ENCODE data around the gene FAM168A. TPM values are rescaled to one million over a fixed set of nuclear protein-coding genes. Genes with fewer than 3 reads are reported as not detected.

Gene FAM168A
- polyA plus RNA-seq, 1 donor (not counting 4 experiments of a cell fraction or from before 2014, with no cell fraction given) = 11.8 TPM

GRCh38 chr11:73506038-73506437 is 91.9 kb downstream of the FAM168A start:
- no peak overlapping the region for H2AFZ ChIP-seq (ENCODE audit: control insufficient read depth, low read length)
- H3K9me3 ChIP-seq (ENCODE audit: control insufficient read depth, low read depth, low read length) = no peaks in the 10 kb centered on the region
- no peaks in the 10 kb centered on the region for H3K4me1 ChIP-seq (ENCODE audit: control insufficient read depth, extremely low read depth, insufficient read depth, low read length)
- H4K20me1 ChIP-seq (ENCODE audit: control insufficient read depth, extremely low read depth, insufficient read depth, low read length) = no peaks in the 10 kb centered on the region
- dilution Hi-C loops (cut with MboI; ENCODE audit: extremely low pct_ligation_motif_present, low sequenced_read_pairs) = no loop called here
- H3K4me2 ChIP-seq (ENCODE audit: control insufficient read depth, extremely low read depth, insufficient read depth, low read depth, low read length) = no peak overlapping the region
- DNase-seq (ENCODE audit: low read depth, low spot score) (no peak), FAIRE-seq (no peak)
- TF ChIP-seq CTCF (optimal IDR thresholded peaks at IDR 0.05 in 1 of 3, IDR thresholded peaks at IDR 0.05 in 1 of 3, conservative IDR thresholded peaks at IDR 0.05 in 1 of 3; ENCODE audit: extremely low read depth in 1 of 3, insufficient read depth in 2 of 3, low read length in 3 of 3) (no peak), EZH2 (IDR thresholded peaks at IDR 0.05; ENCODE audit: low read length) (no peak)
- H3K9ac ChIP-seq (ENCODE audit: control insufficient read depth, extremely low read depth, insufficient read depth, low read length) = no peak overlapping the region
- no peak overlapping the region for H3K27ac ChIP-seq (ENCODE audit: control insufficient read depth, insufficient read depth, low read length)
- H3K9me1 ChIP-seq (ENCODE audit: control insufficient read depth, extremely low read depth, insufficient read depth, low read length) = no peaks in the 10 kb centered on the region
- no peaks in the 10 kb centered on the region for H3K36me3 ChIP-seq (ENCODE audit: control insufficient read depth in 2 of 2, extremely low read depth in 1 of 2, insufficient read depth in 2 of 2, low read length in 2 of 2)
- no peak overlapping the region for H3K4me3 ChIP-seq (ENCODE audit: control insufficient read depth in 2 of 3, extremely low read depth in 1 of 3, insufficient read depth in 2 of 3, low read depth in 1 of 3, low read length in 3 of 3)
- H3K27me3 ChIP-seq (ENCODE audit: control insufficient read depth, extremely low read depth, insufficient read depth, low read length) = no peaks in the 10 kb centered on the region
- H3K79me2 ChIP-seq (ENCODE audit: control insufficient read depth, insufficient read depth, low read length) = no peaks in the 10 kb centered on the region

GRCh38 chr11:73498343-73498742 is 99.6 kb downstream of the FAM168A start:
- H3K27ac ChIP-seq (ENCODE audit: control insufficient read depth, insufficient read depth, low read length) = no peak overlapping the region
- no peak overlapping the region for H3K9ac ChIP-seq (ENCODE audit: control insufficient read depth, extremely low read depth, insufficient read depth, low read length)
- no peaks in the 10 kb centered on the region for H3K36me3 ChIP-seq (ENCODE audit: control insufficient read depth in 2 of 2, extremely low read depth in 1 of 2, insufficient read depth in 2 of 2, low read length in 2 of 2)
- H3K4me2 ChIP-seq (ENCODE audit: control insufficient read depth, extremely low read depth, insufficient read depth, low read depth, low read length) = no peak overlapping the region
- DNase-seq (ENCODE audit: low read depth, low spot score) (no peak), FAIRE-seq (no peak)
- dilution Hi-C loops (cut with MboI; ENCODE audit: extremely low pct_ligation_motif_present, low sequenced_read_pairs) = no loop called here
- peaks cover 11% of the 10 kb centered on the region for H3K4me1 ChIP-seq (ENCODE audit: control insufficient read depth, extremely low read depth, insufficient read depth, low read length)
- no peak for TF ChIP-seq EZH2 (IDR thresholded peaks at IDR 0.05; ENCODE audit: low read length)
- no peak for TF ChIP-seq CTCF (optimal IDR thresholded peaks at IDR 0.05 in 1 of 3, IDR thresholded peaks at IDR 0.05 in 1 of 3, conservative IDR thresholded peaks at IDR 0.05 in 1 of 3; ENCODE audit: extremely low read depth in 1 of 3, insufficient read depth in 2 of 3, low read length in 3 of 3)
- H3K4me3 ChIP-seq (ENCODE audit: control insufficient read depth in 2 of 3, extremely low read depth in 1 of 3, insufficient read depth in 2 of 3, low read depth in 1 of 3, low read length in 3 of 3) = no peak overlapping the region
- H2AFZ ChIP-seq (ENCODE audit: control insufficient read depth, low read length) = no peak overlapping the region
- H3K27me3 ChIP-seq (ENCODE audit: control insufficient read depth, extremely low read depth, insufficient read depth, low read length) = no peaks in the 10 kb centered on the region
- no peaks in the 10 kb centered on the region for H3K9me1 ChIP-seq (ENCODE audit: control insufficient read depth, extremely low read depth, insufficient read depth, low read length)
- H3K79me2 ChIP-seq (ENCODE audit: control insufficient read depth, insufficient read depth, low read length) = peaks cover 2% of the 10 kb centered on the region
- H3K9me3 ChIP-seq (ENCODE audit: control insufficient read depth, low read depth, low read length) = no peaks in the 10 kb centered on the region
- no peaks in the 10 kb centered on the region for H4K20me1 ChIP-seq (ENCODE audit: control insufficient read depth, extremely low read depth, insufficient read depth, low read length)

Data from keratinocyte (primary cell).